Stimulated activated CD8-positive, alpha-beta memory T cell treated with anti-CD3 and anti-CD28 coated beads, Interleukin-7, amount 100 ng/mL, for 24 hours (primary cell): ENCODE measurements around the gene RAPGEF2.
A peak's percentile ranks its signal among the peaks of the same experiment; 100 is the strongest.
"Not testable (repeated sequence)": the region's sequence is repeated elsewhere in the genome, so short reads cannot be mapped to it uniquely, and the experiment has no call there.

Source experiments
- DNase-seq: peaks from one replicate; pipeline ENCODE4 v3.0.0-alpha.2; 2020; ENCODE audit warnings: low read depth

The RAPGEF2 gene

DNA sequence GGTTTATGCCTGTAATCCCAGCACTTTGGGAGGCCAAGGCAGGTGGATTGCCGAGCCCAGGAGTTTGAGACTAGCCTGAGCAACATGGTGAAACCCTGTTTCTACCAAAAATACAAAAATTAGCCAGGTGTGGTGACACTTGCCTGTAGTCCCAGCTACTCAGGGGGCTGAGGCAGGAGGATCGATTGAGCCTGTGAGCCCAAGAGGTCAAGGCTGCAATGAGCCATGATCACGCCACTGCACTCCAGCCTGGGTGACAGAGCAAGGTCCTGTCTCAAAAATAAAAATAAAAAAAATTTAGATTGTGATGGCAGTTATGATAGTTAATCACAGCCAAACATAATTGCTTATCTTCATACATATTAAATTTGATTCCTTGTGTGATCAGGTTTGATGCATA, 58.6 kb downstream of the RAPGEF2 start:
- not testable (repeated sequence) for DNase-seq

DNA sequence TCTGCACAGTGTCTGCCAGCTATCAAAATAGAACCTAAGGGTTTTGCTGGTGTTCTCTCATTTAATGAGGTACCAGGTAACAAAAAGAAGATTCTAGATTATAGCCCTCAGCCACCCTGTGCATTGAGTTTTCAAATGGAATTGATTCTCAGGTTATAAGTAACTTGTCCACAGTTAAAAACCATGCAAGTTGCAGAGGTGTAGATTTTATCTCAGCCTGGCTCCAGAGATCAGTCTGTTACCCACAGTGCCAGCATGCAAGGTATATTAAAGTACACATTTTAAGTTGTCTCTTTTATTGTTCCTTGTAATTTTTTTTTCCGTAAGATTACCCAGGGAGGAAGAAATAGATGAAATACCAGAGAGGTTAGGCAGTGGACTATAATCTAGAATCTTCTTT, 59.7 kb downstream of the RAPGEF2 start:
- no peak for DNase-seq

DNA sequence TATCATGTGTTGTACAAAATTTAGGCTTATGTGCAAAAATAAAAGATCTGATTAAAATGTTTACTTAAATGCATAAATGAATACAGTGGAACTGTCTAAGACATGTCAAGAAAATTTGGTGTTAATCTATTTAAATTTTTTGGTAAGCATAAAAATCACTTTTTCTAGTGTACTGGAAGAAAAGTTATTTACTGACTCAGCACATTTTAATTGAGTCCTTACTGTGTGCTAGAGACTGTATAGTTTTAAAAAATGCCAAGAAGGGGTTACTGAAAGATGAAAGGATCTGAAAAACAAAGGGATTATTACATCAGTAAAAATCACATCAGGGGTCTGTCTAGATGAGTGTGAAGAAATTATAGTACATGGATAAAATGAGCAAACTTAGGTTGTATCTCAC, 60.6 kb downstream of the RAPGEF2 start:
- DNase-seq = no peak

DNA sequence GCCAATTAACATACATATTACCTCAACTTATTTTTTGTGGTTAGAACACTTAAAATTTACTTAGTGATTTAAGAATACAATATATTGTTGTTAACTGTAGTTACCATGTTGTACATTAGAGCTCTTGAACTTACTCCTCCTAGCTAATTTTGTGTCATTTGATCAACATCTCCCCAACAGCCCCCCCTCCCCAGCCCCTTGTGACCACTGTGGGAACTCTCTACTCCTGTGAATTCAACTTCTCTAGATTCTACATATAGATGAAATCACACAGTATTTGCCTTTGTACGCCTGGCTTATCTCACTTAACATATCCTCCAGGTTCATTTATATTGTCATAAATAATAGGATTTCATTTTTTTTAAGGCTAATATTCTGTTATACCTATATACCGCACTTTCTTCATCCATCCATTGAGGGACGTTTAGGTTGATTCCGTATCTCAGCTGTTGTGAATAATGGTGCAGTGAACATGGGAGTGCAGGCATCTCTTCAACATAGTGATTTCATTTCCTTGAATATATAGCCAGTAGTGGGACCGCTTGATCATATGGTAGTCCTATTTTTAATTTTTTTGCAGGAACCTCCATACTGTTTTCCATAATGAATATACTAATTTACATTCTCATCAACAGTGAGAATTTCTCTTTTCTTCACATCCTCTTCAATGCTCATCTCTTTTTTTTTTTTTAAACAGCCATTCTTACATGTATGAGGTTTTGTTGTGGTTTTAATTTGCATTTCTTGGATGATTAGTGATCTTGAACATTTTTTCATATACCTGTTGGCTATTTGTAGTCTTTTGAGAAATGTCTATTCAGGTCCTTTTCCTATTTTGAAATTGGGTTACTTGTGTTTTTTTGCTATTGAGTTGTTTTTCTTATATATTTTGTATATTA, 66.8 kb downstream of the RAPGEF2 start:
- no peak for DNase-seq

DNA sequence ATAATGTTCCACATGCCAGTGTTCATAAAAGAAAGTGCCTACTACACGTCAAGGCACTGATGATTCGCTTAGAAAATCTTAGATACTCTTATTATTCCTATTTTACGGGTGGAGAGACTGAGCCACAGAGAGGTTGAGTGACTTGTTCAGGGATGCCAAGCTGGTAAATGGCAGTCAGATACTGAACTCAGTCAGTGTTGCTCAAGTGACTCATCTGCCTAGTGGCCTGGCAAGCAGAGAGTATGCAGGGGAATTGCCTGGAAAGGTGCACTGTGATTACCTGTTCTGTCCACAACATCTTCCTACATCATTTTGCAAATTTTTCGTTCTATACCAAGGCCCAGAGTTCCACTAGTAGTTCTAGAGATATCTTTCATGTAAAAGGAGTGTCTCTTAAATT, 68.4 kb downstream of the RAPGEF2 start:
- DNase-seq = no peak

DNA sequence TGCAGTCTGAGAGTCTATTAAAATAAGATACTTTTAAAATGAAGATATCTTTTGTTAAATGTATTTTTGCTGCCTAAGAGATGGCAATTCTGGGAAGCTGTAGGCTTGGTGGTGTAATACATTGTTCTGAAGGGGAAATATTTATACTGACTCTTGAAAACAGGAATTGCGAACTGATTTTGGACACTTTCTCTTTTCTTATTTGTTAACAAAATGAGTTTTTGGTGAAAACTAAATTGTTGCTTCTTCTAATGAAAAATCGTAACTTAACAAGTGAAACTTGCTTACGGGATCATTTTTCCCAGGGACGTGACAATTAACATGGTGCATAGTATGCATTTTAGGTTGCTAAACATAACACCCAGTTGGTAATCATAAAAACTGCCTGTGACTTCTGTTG, 71.0 kb downstream of the RAPGEF2 start:
- DNase-seq = no peak

DNA sequence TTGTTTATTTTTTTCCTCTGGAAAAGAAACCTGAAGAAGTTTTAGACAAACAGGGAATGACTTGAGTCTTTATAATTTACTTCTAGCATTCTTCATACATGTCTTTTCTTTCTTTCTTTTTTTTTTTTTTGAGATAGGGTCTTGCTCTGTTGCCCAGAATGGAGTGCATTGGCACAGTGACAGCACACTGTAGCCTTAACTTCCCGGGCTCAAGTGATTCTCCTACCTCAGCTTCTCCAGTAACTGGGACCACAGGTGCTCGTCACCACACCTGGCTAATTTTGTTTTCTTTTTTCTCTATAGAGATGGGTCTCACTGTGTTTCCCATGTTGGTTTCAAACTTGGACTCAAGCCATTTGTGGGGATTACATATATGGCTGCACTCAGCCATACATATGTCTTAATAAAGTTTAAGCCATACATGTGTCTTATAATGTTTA, 71.8 kb downstream of the RAPGEF2 start:
- DNase-seq = no peak

DNA sequence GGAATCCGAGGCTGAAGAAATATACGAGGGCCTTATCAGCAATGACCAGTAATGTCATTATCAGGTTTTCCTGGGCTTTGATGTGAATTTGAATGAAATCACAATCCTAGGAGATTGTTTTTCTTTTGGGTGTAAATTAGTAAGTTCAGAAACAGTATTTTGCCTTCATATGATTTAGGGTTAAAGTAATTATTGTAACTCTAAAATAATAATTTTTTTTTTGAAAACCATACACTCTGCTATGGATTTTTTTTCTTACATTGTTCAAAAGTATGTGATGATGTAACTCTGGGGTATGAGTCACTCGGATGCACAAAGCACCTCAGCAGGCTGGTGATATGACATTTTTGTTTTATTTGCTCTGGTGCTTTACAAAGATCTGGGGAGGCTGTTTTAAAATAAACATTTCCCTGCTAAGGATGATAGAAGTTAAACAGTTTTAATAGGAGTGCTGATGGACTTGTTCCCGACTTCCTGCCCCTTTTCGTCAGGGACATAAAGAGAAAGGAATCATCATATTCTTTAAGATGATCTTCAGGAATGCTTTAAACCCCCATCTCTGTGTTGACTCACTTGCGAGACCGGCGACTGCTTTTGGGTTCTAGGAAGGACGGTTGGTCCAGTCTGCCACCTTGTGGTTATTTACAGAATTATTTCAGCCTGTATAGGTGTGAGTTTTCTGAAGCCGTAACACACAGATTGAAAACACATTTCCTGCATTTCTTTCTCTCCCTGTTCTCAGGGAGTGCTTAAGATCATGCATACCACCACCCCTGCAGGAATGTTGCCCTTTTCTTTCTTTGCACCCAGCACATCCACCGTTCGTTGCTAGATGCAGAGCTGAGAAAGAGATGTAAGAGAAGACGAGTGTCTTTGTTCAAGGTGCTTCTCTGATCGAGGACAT, 72.5 kb downstream of the RAPGEF2 start:
- peak; percentile 15 for DNase-seq

DNA sequence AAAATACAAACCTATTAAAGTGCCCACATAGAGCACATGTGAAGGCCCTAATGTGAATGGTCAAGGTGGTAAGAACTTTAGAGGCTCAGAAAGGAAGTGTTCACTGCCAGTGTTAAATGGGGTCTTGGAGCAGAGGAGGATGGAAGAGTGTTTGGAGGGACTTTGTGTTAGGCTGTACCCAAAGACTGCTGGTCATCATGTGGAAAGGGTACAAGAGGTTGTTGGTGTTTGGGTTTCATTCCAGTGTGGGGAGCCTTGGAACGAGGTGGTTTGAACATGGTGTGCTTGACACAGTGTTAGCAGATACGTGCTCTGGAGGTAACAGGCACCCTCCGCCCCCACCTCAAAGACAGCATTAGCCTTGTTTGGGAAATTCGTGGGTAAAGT, 73.1 kb downstream of the RAPGEF2 start:
- no peak for DNase-seq

DNA sequence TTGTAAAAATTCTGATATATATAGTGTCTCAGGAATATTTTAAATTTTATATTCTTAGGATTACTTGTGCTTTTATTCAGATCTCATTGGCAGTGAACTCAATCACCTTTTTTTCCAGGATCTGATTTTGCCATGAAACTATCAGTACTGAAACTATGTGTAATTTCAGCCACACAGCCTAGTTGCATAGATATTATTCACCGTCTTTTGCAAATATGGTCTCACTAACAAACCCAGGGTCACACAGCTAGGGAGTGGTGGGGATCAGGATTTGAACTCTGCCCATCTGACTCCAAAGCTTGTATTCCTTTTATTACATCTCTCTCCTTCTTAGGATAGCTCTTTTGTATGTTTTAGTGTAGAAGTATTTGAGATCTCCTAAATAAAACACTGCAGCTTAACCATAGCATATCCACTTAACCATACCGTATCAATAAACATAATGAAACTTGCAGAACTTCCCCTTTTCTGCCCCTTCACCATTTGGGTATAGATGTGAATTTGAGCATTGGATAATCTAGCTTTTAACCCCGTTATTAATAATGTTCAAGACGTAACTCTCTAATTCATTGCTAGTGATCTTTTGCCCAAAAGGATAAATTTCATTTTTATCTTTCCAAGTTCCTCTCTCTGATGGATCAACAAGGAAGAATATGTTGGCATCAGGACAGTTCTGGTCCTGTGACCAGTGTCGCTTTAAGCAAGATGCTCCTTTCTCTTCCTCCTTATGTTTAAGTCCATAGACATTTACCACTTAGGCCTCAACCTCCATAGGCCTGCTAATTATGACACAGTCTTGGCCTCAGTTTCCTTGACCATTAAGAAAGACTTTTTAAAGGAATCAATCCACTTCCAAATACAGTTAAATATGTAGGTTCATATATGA, 74.6 kb downstream of the RAPGEF2 start:
- DNase-seq = no peak

DNA sequence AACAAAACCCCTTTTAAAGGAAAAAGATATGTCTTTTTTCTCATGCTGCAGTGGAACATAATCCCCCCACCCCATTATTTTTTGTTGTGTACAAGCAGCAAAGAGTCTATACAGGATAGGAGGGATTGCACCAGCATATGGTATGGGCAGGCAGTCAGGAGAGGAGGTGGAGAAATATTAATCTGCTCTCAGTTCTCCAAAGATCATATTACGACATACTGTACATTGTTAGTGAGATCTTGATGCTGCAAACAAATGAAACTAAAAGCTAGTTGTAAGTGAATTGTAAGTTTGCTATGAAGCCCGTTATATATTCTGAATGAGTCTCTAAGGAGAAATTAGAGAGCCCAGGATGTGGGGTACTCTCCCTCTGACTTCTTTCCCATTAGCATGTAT, 75.3 kb downstream of the RAPGEF2 start:
- no peak for DNase-seq

DNA sequence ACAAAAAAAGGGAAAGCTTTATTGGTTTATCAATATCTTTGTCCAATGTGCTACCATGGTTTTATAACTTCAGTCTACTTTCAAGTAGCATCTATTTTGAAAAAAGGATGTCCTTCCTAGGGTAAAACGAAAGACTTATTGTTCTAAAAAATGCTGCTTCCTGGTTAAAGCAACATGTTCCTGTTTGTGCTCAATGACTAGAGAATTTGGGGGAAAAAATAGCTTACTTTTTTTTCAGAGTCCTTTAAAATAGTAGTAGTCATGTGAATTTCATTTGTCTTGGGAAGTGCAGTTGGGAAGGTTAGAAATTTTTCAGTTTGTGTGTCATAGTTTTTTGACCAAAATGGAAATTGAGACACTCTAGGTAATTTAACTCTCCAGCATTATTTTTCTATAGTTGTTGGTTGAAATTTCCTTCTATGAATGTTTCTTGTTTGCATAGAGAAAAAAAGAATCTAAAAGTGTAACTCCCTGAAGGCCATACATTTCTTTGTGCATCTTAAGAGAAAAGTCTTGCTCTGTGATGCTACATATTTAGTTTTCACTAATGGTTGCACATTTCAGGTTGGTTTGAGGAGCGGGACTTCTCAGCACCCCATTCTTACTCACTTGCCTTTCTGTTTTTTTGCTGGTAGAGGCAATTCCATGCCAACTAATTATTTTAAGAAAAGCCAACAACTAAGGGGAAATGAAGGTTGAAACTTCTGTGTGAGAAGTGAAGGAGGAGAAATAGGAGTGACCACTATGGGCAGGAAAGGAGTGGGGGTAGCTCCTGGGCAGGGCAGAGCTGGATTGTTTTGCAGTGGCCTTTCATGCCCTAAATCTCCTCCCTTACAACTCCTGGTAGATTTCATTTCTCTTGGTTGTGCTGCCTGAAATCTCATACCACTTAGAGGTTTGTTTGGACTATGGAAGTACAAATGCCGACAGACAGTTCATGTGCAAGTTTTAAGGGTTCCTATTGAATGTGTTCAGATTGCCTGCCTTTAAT, 76.4 kb downstream of the RAPGEF2 start:
- no peak for DNase-seq

DNA sequence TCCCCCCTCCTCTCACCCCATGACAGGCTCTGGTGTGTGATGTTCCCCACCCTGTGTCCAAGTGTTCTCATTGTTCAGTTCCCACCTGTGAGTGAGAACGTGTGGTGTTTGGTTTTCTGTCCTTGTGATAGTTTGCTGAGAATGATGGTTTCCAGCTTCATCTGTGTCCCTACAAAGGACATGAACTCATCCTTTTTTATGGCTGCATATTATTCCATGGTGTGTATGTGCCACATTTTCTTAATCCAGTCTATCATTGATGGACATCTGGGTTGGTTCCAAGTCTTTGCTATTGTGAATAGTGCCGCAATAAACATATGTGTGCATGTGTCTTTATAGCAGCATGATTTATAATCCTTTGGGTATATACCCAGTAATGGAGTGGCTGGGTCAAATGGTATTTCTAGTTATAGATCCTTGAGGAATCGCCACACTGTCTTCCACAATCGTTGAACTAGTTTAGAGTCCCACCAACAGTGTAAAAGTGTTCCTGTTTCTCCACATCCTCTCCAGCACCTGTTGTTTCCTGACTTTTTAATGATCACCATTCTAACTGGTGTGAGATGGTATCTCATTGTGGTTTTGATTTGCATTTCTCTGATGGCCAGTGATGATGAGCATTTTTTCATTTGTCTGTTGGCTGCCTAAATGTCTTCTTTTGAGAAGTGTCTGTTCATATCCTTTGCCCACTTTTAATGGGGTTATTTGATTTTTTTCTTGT, 81.2 kb downstream of the RAPGEF2 start:
- DNase-seq = not testable (repeated sequence)

DNA sequence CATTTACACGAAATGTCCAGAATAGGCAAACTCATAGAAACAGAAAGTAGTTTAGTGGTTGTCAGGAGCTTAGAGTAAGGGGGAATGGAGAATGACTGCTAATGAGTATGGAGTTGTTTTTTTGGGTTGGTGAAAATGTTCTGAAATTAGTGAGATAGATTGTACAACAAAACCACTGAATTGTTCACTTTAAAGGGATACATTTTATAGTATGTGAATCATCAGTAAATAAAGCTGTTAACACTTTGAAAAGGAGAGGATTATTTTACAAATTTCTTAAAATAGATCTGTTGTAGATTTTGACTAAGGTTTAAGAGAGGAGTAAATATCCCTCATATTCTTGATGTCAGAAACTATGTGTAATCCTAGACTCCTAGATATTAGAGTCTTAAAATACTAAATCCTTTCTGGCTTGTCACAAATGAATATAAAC, 82.7 kb downstream of the RAPGEF2 start:
- no peak for DNase-seq

DNA sequence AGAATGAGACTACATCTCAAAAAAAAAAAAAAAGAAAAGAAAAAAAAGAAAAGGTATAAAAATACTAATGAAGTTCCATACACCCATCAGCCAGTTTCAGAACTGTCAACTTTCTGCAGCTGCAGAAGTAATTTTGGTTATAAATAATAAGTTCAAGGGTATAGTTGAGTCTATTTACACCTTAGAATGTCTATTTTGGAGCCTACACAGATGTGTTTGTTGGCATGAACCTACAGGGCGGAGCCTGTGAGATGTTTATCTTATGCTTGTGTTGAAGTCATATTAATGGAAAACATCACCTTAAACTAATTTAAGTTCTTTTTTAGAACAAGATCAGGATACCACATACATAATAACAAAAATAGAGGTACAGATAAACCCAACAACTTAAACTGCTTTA, 85.8 kb downstream of the RAPGEF2 start:
- DNase-seq = no peak

DNA sequence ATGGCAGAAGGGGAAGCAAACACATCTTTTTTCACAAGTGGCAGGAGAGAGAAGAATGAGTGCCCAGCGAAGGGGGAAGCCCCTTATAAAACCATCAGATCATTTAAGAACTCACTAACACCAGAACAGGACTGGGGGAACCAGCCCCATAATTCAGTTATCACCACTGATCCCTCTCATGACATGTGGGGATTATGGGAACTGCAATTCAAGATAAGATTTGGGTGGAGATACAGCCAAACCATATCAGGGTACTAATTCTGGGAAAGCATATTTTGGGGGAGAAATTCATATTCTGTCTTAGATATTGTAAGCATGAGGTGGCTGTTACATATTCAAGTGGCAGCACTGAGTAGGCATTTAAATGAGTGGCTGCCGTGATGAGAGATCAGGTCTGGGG, 87.8 kb downstream of the RAPGEF2 start:
- no peak for DNase-seq

DNA sequence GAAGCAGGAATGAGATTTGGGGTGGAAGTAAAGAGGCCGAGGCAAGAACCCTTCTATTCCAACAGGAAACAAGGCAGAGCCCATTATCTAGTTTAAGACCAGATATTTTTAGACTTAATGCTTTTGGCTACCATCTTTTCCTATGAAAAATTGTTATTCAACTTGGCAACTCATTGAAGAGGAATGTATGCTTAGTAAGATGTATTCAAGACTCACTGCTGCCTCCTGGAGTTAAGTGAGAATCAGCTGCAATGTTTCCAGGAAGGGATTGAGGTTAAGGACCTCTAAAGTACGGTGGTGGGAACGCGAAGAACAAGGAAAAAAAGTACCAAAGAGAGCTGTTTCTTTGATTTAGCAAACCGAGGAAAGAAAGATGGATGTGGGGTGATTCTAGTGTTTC, 89.1 kb downstream of the RAPGEF2 start:
- DNase-seq = no peak

DNA sequence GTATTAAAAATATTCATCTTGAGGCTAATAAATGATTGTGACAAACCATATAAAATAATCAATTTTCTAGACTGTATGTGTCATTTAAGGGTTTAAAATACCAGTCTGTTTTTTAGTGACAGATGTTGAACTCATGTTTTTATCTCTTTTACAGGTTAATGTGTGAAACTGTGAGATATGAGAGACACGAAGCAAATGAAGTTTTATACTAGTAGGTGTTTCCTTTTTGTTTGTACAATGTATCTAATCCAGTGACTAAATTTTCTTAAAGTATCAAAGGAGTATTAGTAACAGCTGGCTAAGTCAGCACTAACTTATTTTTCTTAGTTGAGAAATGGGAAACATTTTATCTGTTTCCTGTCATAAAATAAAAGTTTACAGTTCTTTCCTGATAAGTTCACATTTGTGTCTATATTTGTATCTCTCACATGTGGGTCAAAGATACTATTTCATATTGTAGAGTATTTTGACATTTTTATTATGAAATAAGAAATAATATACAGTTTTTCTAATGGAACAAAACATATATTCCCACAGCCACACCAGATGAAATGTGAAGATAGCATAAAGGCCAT, 90.3 kb downstream of the RAPGEF2 start:
- no peak for DNase-seq

DNA sequence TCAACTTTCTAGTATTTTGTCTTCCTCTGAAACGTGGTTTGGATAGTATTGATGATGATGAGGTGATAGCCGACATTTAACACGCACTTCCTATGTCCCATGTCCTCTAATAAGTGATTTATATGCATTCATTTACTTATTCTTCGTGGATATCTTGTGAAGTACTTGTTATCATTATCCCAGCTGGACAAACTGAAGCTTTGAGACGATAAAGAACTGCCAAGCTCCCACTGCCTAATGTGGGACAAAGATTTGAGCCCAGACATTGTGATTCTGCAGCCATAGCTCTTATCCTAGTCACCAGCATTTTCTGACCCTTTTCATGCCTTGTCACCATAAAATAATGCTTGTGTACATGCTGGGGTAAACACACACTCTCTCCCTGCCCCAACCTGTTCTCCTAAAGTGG, 92.5 kb downstream of the RAPGEF2 start:
- no peak for DNase-seq
